H9 (cell line): ENCODE results near the gene WRAP73. TPM values are rescaled to one million over a fixed set of nuclear protein-coding genes. Genes with fewer than 3 reads are reported as not detected.

Experiments
- DNase-seq: peaks from one replicate; pipeline ENCODE4 v3.0.0-alpha.2; 2017
- H2AFZ ChIP-seq: one replicate; pipeline ENCODE4 v1.6.1; 2013; ENCODE audit warnings: mild to moderate bottlenecking, low read length, control low read depth, moderate library complexity
- H2AK5ac ChIP-seq: 2 replicates; pipeline ENCODE4 v1.6.1; 2013; ENCODE audit warnings: low read length, control low read depth, mixed read lengths; ENCODE audit not compliant: insufficient read length
- H2BK120ac ChIP-seq: one replicate; pipeline ENCODE4 v1.6.1; 2013; ENCODE audit warnings: low read depth, mild to moderate bottlenecking, low read length, control low read depth, inconsistent platforms; ENCODE audit not compliant: poor library complexity, severe bottlenecking
- H2BK12ac ChIP-seq: 2 replicates; pipeline ENCODE4 v1.6.1; 2013; ENCODE audit warnings: low read length, control low read depth, mixed read lengths, low read depth; ENCODE audit not compliant: insufficient read length
- H2BK15ac ChIP-seq: 2 replicates; pipeline ENCODE4 v1.6.1; 2013; ENCODE audit warnings: low read depth, low read length, control low read depth
- H2BK20ac ChIP-seq: one replicate; pipeline ENCODE4 v1.6.1; 2013; ENCODE audit warnings: low read depth, mild to moderate bottlenecking, low read length, control low read depth, inconsistent platforms; ENCODE audit not compliant: poor library complexity, severe bottlenecking
- H2BK5ac ChIP-seq: 2 replicates; pipeline ENCODE4 v1.6.1; 2013; ENCODE audit warnings: low read length, control low read depth, mixed read lengths; ENCODE audit not compliant: insufficient read length
- H3K14ac ChIP-seq: 2 replicates; pipeline ENCODE4 v1.6.1; 2013; ENCODE audit warnings: low read length, control low read depth; ENCODE audit not compliant: insufficient read depth
- H3K18ac ChIP-seq: 2 replicates; pipeline ENCODE4 v1.6.1; 2013; ENCODE audit warnings: low read depth, mild to moderate bottlenecking, mixed read lengths, low read length, control low read depth; ENCODE audit not compliant: insufficient read length
- H3K23ac ChIP-seq: 2 replicates; pipeline ENCODE4 v1.6.1; 2013; ENCODE audit warnings: low read length, control low read depth, mixed read lengths, low read depth; ENCODE audit not compliant: insufficient read length
- H3K23me2 ChIP-seq: 2 replicates; pipeline ENCODE4 v1.6.1; 2013; ENCODE audit warnings: low read depth, mild to moderate bottlenecking, mixed read lengths, low read length, control low read depth; ENCODE audit not compliant: insufficient read length, poor library complexity, severe bottlenecking
- H3K27ac ChIP-seq: 2 replicates; pipeline ENCODE4 v1.5.1; 2013; ENCODE audit warnings: low read length, control low read depth, mixed read lengths, low read depth; ENCODE audit not compliant: insufficient read length
- H3K27me3 ChIP-seq: 2 replicates; pipeline ENCODE4 v1.6.1; 2013; ENCODE audit warnings: low read length, control low read depth, inconsistent platforms; ENCODE audit not compliant: insufficient read depth
- H3K4ac ChIP-seq: 2 replicates; pipeline ENCODE4 v1.6.1; 2013; ENCODE audit warnings: low read depth, mild to moderate bottlenecking, control low read depth, inconsistent platforms, low read length, moderate library complexity
- H3K4me1 ChIP-seq: 2 replicates; pipeline ENCODE4 v1.6.1; 2013; ENCODE audit warnings: low read length, control low read depth, inconsistent platforms; ENCODE audit not compliant: insufficient read depth
- H3K4me2 ChIP-seq: 2 replicates; pipeline ENCODE4 v1.6.1; 2013; ENCODE audit warnings: low read length, control low read depth, mixed read lengths; ENCODE audit not compliant: insufficient read length, insufficient read depth
- H3K56ac ChIP-seq: 2 replicates; pipeline ENCODE4 v1.6.1; 2013; ENCODE audit warnings: low read depth, mild to moderate bottlenecking, mixed read lengths, low read length, control low read depth; ENCODE audit not compliant: insufficient read length
- H3K79me1 ChIP-seq: 2 replicates; pipeline ENCODE4 v1.6.1; 2013; ENCODE audit warnings: low read depth, mild to moderate bottlenecking, moderate library complexity, low read length, control low read depth, inconsistent platforms; ENCODE audit not compliant: insufficient read depth, poor library complexity, severe bottlenecking
- H3K79me2 ChIP-seq: 2 replicates; pipeline ENCODE4 v1.6.1; 2013; ENCODE audit warnings: low read length, control low read depth, inconsistent platforms; ENCODE audit not compliant: insufficient read depth
- H3K9ac ChIP-seq: 2 replicates; pipeline ENCODE4 v1.6.1; 2013; ENCODE audit warnings: low read length, control low read depth, mixed read lengths; ENCODE audit not compliant: insufficient read length; ENCODE audit errors: extremely low read depth
- H3K9me3 ChIP-seq: one replicate; pipeline ENCODE4 v1.6.1; 2013; ENCODE audit warnings: low read depth, low read length, inconsistent platforms; ENCODE audit not compliant: control insufficient read depth
- H3T11ph ChIP-seq: one replicate; pipeline ENCODE4 v1.6.1; 2013; ENCODE audit warnings: mild to moderate bottlenecking, low read length, control low read depth, inconsistent platforms
- H4K20me1 ChIP-seq: one replicate; pipeline ENCODE4 v1.6.1; 2013; ENCODE audit not compliant: control insufficient read depth, insufficient read length, insufficient read depth
- H4K5ac ChIP-seq: 2 replicates; pipeline ENCODE4 v1.6.1; 2013; ENCODE audit warnings: low read depth, mild to moderate bottlenecking, mixed read lengths, low read length, control low read depth; ENCODE audit not compliant: insufficient read length
- H4K8ac ChIP-seq: replicated peaks from 2 replicates; pipeline ENCODE4 v1.6.1; 2013; ENCODE audit warnings: low read length, control low read depth, mixed read lengths, low read depth; ENCODE audit not compliant: insufficient read length
- H4K91ac ChIP-seq: 2 replicates; pipeline ENCODE4 v1.6.1; 2013; ENCODE audit warnings: low read depth, mild to moderate bottlenecking, moderate library complexity, mixed read lengths, low read length, control low read depth; ENCODE audit not compliant: insufficient read length
- H3K27ac Mint-ChIP-seq, 3 experiments: 2 replicates in 2 of 3; 3 replicates in 1 of 3; pipeline ENCODE4 v1.8.0; 2020 to 2021; ENCODE audit warnings: mixed read lengths in 3 of 3, mild to moderate bottlenecking in 1 of 3, moderate library complexity in 1 of 3
- H3K27me3 Mint-ChIP-seq: 2 replicates; pipeline ENCODE4 v1.8.0; 2021; ENCODE audit warnings: low read depth, mild to moderate bottlenecking, moderate library complexity, mixed read lengths
- H3K36me3 Mint-ChIP-seq, 3 experiments: 2 replicates in 2 of 3; 3 replicates in 1 of 3; pipeline ENCODE4 v1.8.0; 2020 to 2021; ENCODE audit warnings: low read depth in 3 of 3, mixed read lengths in 3 of 3; ENCODE audit not compliant: insufficient read depth in 1 of 3
- H3K4me1 Mint-ChIP-seq, 2 experiments: 2 replicates each; pipeline ENCODE4 v1.8.0; 2020; ENCODE audit warnings: mixed read lengths in 2 of 2
- H3K4me3 Mint-ChIP-seq, 2 experiments: 2 replicates in 1 of 2; 3 replicates in 1 of 2; pipeline ENCODE4 v1.8.0; 2020 to 2021; ENCODE audit warnings: mild to moderate bottlenecking in 2 of 2, mixed read lengths in 2 of 2, moderate library complexity in 1 of 2
- H3K9me3 Mint-ChIP-seq, 2 experiments: 2 replicates in 1 of 2; 3 replicates in 1 of 2; pipeline ENCODE4 v1.8.0; 2020; ENCODE audit warnings: mild to moderate bottlenecking in 2 of 2, mixed read lengths in 2 of 2, moderate library complexity in 1 of 2
- CTCF ChIP-seq: fragments of 200-600 bp; sonication (generic); conservative IDR thresholded peaks from 3 replicates; pipeline ENCODE4 v1.8.0; 2021; ENCODE audit warnings: antibody characterized with exemption, mild to moderate bottlenecking
- WGBS: extraction: QIAGEN DNeasy Blood & Tissue Kit; methylation state at CpG from one replicate; pipeline ENCODE4 v1.1.7; 2013; ENCODE audit warnings: missing lambda C conversion rate, low lambda C conversion rate, mixed read lengths; ENCODE audit not compliant: insufficient read length; ENCODE audit errors: extremely low coverage; 5-methylcytosine and 5-hydroxymethylcytosine counted together
- total RNA-seq: library from RNA; stranded (reverse); gene quantifications from 2 replicates; pipeline ENCODE4 v1.2.1, GENCODE V29; 2021

The WRAP73 gene
- total RNA-seq, 1 experiment from 2014 or later, result 28.4 TPM

- no peak overlapping the region for H3K27ac ChIP-seq
- TF ChIP-seq CTCF, result peak; percentile 26; the same call in 1 of the 3 replicates
- peak; percentile 87 for DNase-seq
- Mint-ChIP-seq H3K27me3 (peaks cover 16% of the 10 kb centered on the region), H3K4me3 (no peak overlapping the region), H3K4me1 (peaks cover 18 to 40% of the 10 kb centered on the region in 2 experiments), H3K36me3 (peaks cover 0 to 17% (median 6%) of the 10 kb centered on the region in 3 experiments; a peak in 5 of 7 replicates), H3K27ac (no peak overlapping the region), H3K9me3 (peaks cover 0 to 4% of the 10 kb centered on the region in 2 experiments; a peak in 2 of 5 replicates)
- H3K9me3 ChIP-seq, result no peaks in the 10 kb centered on the region
- no peak overlapping the region for H2BK20ac ChIP-seq
- H3K4me1 ChIP-seq, result no peaks in the 10 kb centered on the region
- H3K23ac ChIP-seq, result no peak overlapping the region
- H3K27me3 ChIP-seq, result peaks cover 4% of the 10 kb centered on the region; the same call in 1 of the 2 replicates
- H4K8ac ChIP-seq, result no peak overlapping the region
- no peak overlapping the region for H2AK5ac ChIP-seq
- no peak overlapping the region for H3K4ac ChIP-seq
- no peak overlapping the region for H3K56ac ChIP-seq
- WGBS, result no CpG with 5 or more reads among the region's 21 CpGs
- no peak overlapping the region for H2BK5ac ChIP-seq
- no peak overlapping the region for H4K5ac ChIP-seq
- no peak overlapping the region for H3T11ph ChIP-seq
- no peaks in the 10 kb centered on the region for H3K79me2 ChIP-seq
- no peak overlapping the region for H2BK15ac ChIP-seq
- no peak overlapping the region for H3K14ac ChIP-seq
- no peaks in the 10 kb centered on the region for H4K20me1 ChIP-seq
- no peak overlapping the region for H3K4me2 ChIP-seq
- no peak overlapping the region for H2BK120ac ChIP-seq
- H3K23me2 ChIP-seq, result no peaks in the 10 kb centered on the region
- no peak overlapping the region for H2BK12ac ChIP-seq
- no peak overlapping the region for H2AFZ ChIP-seq
- no peak overlapping the region for H3K18ac ChIP-seq
- no peak overlapping the region for H3K9ac ChIP-seq
- H3K79me1 ChIP-seq, result no peaks in the 10 kb centered on the region
- H4K91ac ChIP-seq, result no peak overlapping the region
Measured at GRCh38 chr1:3678361-3679097, 28.6 kb upstream of the WRAP73 start.
